Small intestine (tissue), 7 donors: ENCODE results near the gene ZDHHC22. TPM values are rescaled to one million over a fixed set of nuclear protein-coding genes. Genes with fewer than 3 reads are reported as not detected.

Experiments
- DNase-seq, 2 donors: peaks; one replicate each; pipeline versions ENCODE4 v3.0.0 to v3.0.0-alpha.2; 2013
- FAIRE-seq: peaks from 2 replicates; lab custom pipeline; 2012; peaks lifted over from hg19 to GRCh38; lab: Jason Lieb, UNC
- H3K27ac ChIP-seq, 3 donors: one replicate each; pipeline ENCODE4 v1.5.1; 2013; ENCODE audit warnings: low read length in 2 of 3, mild to moderate bottlenecking in 2 of 3, control low read depth in 1 of 3, inconsistent platforms in 1 of 3, low read depth in 1 of 3, moderate library complexity in 1 of 3
- H3K27me3 ChIP-seq, 3 donors: one replicate each; pipeline ENCODE4 v1.6.1; 2013; ENCODE audit warnings: low read length in 3 of 3, inconsistent platforms in 1 of 3; ENCODE audit not compliant: control insufficient read depth in 3 of 3, insufficient read depth in 3 of 3
- H3K36me3 ChIP-seq, 3 donors: one replicate each; pipeline ENCODE4 v1.6.1; 2013; ENCODE audit warnings: low read length in 3 of 3, inconsistent platforms in 1 of 3, low read depth in 1 of 3, mild to moderate bottlenecking in 1 of 3, moderate library complexity in 1 of 3; ENCODE audit not compliant: control insufficient read depth in 3 of 3, insufficient read depth in 2 of 3
- H3K4me1 ChIP-seq, 3 donors: one replicate each; pipeline ENCODE4 v1.6.1; 2013; ENCODE audit warnings: low read length in 2 of 3, inconsistent platforms in 1 of 3, low read depth in 1 of 3, mild to moderate bottlenecking in 1 of 3, moderate library complexity in 1 of 3; ENCODE audit not compliant: control insufficient read depth in 3 of 3, insufficient read depth in 2 of 3
- H3K4me3 ChIP-seq, 3 donors: one replicate each; pipeline ENCODE4 v1.5.1; 2013; ENCODE audit warnings: low read length in 3 of 3, control low read depth in 1 of 3, inconsistent platforms in 1 of 3, low read depth in 1 of 3, mild to moderate bottlenecking in 1 of 3, moderate library complexity in 1 of 3
- H3K9me3 ChIP-seq, 2 donors: one replicate each; pipeline ENCODE4 v1.6.1; 2013; ENCODE audit warnings: low read depth in 1 of 2, low read length in 1 of 2; ENCODE audit not compliant: control insufficient read depth in 2 of 2, insufficient read depth in 1 of 2
- WGBS, 3 donors: extraction: QIAGEN DNeasy Blood & Tissue Kit; methylation state at CpG; one replicate each; pipeline ENCODE4 v1.1.7; 2013; 5-methylcytosine and 5-hydroxymethylcytosine counted together
- polyA plus RNA-seq, 4 donors: library from polyadenylated mRNA; stranded (reverse) in 3 of 4; unstranded in 1 of 4; fragments of 200-250 nt in 3 of 4; fragments of 120-200 nt in 1 of 4; gene quantifications; one replicate each; pipeline versions ENCODE4 v1.2.1 to v1.2.3, GENCODE V29; 2013
- donor health status: healthy with polysubstance abuse.
- donor health status: control.
- donor health status: control.
- donor health status: Bipolar disorder and iron deficiency.
- donor health status: healthy.

The ZDHHC22 gene
- polyA plus RNA-seq, 4 donors: 0.12 to 0.33 TPM; not detected in 2

GRCh38 chr14:77084985-77085384 is 56.6 kb downstream of the ZDHHC22 start:
- Histone ChIP-seq H3K27ac (peak overlapping the region in 1 of 3 donors; percentile 44), H3K27me3 (no peaks in the 10 kb centered on the region), H3K4me1 (peaks cover 0 to 18% (median 0%) of the 10 kb centered on the region in 3 donors), H3K36me3 (no peaks in the 10 kb centered on the region), H3K4me3 (no peak overlapping the region), H3K9me3 (peaks cover 0 to 6% of the 10 kb centered on the region in 2 donors)
- FAIRE-seq (no peak), DNase-seq (peak in 1 of 2 donors; percentile 64)
- WGBS, 3 donors: 48 to 57% (median 53%) methylated on average over 5 of the region's 5 CpGs

GRCh38 chr14:77083082-77083481 is 58.5 kb downstream of the ZDHHC22 start:
- H3K27ac ChIP-seq: no peak overlapping the region
- 63 to 79% (median 65%) methylated on average over 3 of the region's 3 CpGs for WGBS, 3 donors
- H3K36me3 ChIP-seq: no peaks in the 10 kb centered on the region
- peaks cover 0 to 13% (median 0%) of the 10 kb centered on the region in 3 donors for H3K4me1 ChIP-seq
- no peaks in the 10 kb centered on the region for H3K27me3 ChIP-seq
- DNase-seq: no peak
- FAIRE-seq: no peak
- peaks cover 0 to 9% of the 10 kb centered on the region in 2 donors for H3K9me3 ChIP-seq
- no peak overlapping the region for H3K4me3 ChIP-seq

- Histone ChIP-seq H3K27me3 (no peaks in the 10 kb centered on the region), H3K36me3 (no peaks in the 10 kb centered on the region), H3K4me3 (no peak overlapping the region), H3K9me3 (peaks cover 0 to 9% of the 10 kb centered on the region in 2 donors), H3K27ac (no peak overlapping the region), H3K4me1 (peaks cover 0 to 13% (median 0%) of the 10 kb centered on the region in 3 donors)
- no peak for DNase-seq
- WGBS, 3 donors: 80 to 93% (median 89%) methylated on average over 3 of the region's 3 CpGs
- no peak for FAIRE-seq
Observed at GRCh38 chr14:77082356-77082755, 59.2 kb downstream of the ZDHHC22 start.

Other genes starting within 250 kb of the ZDHHC22 start
- gene IRF2BPL, start 113.1 kb downstream of the ZDHHC22 start, polyA plus RNA-seq: 10 to 100 TPM in 2 of 4 donors, 1 to 10 TPM in 2; 2.0 to 15.9 (median 8.8) TPM
- gene CIPC, start 43.5 kb downstream of the ZDHHC22 start, polyA plus RNA-seq: 10 to 100 TPM in 1 of 4 donors, 1 to 10 TPM in 3; 7.6 to 26.9 (median 8.8) TPM
- gene TMEM63C, start 40.0 kb upstream of the ZDHHC22 start, polyA plus RNA-seq: 1 to 10 TPM in 2 of 4 donors, under 1 TPM in 1, not detected in 1; 0.27 to 9.4 (median 2.0) TPM
- under 1 TPM in 2 of 4 donors, not detected in 2; 0.09 to 0.81 TPM for gene NGB, start 129.4 kb upstream of the ZDHHC22 start, polyA plus RNA-seq
- 10 to 100 TPM in 3 of 4 donors, 1 to 10 TPM in 1; 9.7 to 13.3 (median 10.7) TPM for gene POMT2, start 179.1 kb upstream of the ZDHHC22 start, polyA plus RNA-seq
- 10 to 100 TPM; 30.7 to 45.1 (median 37.2) TPM for gene GSTZ1, start 179.2 kb upstream of the ZDHHC22 start, polyA plus RNA-seq
- 10 to 100 TPM in 1 of 4 donors, 1 to 10 TPM in 3; 1.9 to 14.0 (median 3.2) TPM for gene TMED8, start 235.3 kb upstream of the ZDHHC22 start, polyA plus RNA-seq
- 1 to 10 TPM in 1 of 4 donors, under 1 TPM in 1, not detected in 2; 0.52 to 1.0 TPM for gene SAMD15, start 235.6 kb upstream of the ZDHHC22 start, polyA plus RNA-seq